Measurements from ENCODE around the gene BCKDK. TPM values are rescaled to one million over a fixed set of nuclear protein-coding genes. Genes with fewer than 3 reads are reported as not detected.
"Not testable (repeated sequence)": the region's sequence is repeated elsewhere in the genome, so short reads cannot be mapped to it uniquely, and the experiment has no call there.

Gene BCKDK
- polyA plus RNA-seq, 1 donor = 25.2 TPM

DNA sequence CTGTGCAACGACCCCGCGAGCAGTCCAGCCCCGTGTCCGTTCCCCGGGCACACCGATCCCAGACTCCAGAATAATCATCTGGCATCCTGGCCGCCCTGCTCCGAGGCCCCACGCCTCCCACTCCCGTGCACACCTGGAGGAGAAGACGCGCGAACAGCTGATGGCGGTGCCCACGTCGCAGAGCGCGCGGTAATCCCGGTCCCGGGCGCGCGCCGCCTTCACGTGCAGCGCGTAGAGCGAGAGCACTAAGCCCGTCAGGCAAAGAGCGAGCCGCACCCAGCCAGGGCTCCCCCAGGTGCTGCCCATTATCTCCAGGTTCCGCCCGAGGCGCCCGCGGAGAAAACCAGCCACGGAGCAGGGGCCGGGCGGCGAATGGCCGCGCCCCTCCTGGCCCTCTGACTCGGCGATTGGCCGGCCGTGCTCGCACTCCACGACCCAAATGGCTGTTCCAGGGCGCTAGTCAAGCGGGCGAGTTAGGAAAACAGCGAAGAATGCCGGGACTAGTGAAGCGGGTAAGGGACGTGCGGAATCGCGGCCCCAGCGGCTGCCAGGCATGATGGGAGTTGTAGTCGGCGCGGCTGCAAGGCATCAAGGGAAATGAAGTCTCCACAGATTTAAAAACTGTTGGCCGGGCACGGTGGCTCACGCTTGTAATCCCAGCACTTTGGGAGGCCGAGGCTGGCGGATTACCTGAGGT, 13.6 kb upstream of the BCKDK start, which contains the start of gene VKORC1:
Gene VKORC1, minus strand, starts transcription at position 374 of the 697 bp plus-strand sequence. Its CDS starts 68 bp downstream, at position 306.
- peak; percentile 88 for DNase-seq (ENCODE audit: low read depth)

DNA sequence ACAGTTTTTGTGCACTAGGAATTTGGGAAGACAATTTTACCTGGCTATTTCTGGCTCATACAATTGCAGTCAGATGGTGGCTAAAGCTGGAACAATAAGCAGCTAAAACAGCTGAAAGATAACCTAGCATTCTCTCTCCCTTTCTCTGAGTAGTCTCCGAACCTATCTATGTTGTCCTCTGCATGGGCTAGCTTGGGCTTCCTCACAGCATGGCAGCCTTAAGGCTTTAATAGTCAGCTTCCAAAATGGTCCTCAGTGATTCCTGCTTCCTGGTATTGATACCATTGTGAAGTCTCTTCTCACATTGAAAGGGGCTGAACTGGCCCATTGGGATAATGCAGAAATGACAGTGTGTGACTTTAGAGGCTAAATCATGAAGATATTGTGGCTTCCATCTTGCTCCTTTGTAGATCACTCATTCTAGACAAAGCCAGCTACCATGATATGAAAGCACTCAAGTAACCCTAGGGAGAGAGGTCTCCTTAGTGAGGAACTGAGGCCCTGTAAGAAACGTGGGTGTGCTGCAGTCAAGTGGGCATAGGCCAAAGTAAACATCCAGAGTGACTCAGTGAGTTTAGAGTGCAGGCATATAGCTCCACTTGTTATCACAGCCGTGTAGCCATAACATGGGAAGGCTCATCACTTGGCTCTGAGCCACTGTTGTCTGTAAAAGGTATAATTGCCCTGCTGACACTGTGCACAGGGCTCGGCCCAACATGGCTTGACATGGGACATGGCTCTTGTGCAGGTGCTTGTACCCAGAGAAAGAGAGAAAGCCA, 8.1 kb upstream of the BCKDK start:
- DNase-seq (ENCODE audit: low read depth) = no peak

DNA sequence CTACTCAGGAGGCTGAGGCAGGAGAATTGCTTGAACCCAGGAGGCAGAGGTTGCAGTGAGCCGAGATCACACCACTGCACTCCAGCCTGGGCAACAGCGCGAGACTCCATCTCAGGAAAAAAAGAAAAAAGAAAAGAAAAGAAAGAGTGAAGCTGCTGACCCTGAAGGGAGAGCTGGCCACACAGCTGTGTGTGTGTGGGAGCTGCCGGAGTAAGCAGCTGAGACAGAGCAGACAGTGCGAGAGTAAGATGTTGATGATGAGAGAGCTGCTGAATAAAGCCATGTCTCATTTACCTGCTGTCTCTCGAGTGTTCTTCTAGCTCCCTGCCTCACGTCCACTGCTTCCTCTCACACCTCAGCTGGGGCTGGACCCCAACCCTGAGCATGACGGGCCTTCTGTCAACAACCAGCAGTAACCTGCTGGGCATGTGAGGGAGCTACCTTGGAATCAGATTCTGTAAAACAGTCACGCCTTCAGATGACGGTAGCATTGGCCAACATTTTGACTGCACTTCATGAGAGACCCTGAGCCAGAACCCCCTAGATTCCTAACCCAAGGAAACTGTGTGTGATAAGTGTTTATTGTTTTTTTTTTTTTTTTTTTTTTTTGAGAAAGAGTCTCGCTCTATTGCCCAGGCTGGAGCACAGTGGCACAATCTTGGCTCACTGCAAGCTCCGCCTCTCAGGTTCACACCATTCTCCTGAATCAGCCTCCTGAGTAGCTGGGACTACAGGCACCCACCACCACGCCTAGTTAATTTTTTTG, 7.1 kb upstream of the BCKDK start:
- not testable (repeated sequence) for DNase-seq (ENCODE audit: low read depth)

DNA sequence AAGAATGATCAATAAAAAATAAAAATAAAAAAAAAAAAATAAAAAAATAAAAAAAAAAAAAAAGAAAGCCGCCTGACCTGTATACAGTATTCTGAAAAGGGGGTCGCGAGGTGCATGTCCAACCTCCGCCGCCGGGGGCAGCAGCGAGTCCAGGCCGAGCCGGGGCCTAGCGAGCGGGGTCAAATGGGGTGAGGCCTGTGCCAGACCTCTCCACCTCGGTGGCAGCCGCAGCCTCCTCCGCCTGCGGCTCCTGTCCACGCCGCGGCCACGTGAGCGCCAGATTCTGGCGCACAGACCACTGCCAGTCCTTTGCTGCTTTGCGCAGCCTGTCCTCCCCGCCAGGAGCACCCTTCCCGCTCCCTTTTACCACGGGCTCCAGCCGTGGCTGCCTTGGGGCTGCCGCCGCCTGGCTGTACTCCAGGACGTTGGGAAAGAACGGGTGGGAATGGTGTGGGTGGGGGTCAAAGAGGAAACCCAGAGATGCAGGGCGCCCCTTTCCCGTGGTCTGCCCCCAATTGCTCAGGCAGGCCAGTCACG, 2.4 kb upstream of the BCKDK start:
- no peak for DNase-seq (ENCODE audit: low read depth)

DNA sequence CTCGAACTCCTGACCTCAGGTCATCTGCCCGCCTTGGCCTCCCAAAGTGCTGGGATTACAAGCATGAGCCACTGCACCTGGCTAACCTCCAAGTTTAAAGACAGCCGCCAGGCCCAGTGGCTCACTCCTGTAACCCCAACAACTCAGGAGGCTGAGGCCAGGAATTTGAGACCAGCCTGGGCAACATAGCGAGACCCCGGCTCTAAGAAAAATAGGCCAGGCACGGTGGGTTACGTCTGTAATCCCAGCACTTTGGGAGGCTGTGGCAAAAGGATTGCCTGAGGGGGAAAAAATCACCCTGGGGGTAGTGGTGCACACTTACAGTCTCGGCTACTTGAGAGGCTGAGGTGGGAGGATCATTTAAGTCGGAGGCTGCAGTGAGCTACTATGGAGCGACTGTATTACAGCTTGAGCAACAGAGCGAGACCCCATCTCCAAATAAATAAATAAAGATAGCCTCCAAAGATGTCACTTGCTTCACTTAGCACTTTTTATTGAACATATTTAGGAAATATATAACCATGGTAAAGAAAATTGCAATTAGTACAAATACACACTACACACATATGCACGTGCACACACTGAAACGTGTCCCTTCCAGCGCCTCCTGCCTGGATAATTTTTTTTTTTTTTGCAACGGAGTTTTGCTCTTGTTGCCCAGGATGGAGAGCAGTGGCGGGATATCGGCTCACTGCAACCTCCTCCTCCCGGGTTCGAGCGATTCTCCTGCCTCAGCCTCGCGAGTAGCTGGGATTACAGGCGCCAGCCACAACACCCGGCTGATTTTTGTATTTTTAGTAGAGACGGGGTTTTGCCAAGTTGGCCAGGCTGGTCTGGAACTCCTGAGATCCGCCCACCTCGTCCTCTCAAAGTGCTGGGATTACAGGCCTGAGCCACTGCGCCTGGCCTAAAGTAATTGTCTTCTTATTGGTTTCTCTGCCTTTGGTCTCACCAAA, 1.4 kb upstream of the BCKDK start:
- no peak for DNase-seq (ENCODE audit: low read depth)

DNA sequence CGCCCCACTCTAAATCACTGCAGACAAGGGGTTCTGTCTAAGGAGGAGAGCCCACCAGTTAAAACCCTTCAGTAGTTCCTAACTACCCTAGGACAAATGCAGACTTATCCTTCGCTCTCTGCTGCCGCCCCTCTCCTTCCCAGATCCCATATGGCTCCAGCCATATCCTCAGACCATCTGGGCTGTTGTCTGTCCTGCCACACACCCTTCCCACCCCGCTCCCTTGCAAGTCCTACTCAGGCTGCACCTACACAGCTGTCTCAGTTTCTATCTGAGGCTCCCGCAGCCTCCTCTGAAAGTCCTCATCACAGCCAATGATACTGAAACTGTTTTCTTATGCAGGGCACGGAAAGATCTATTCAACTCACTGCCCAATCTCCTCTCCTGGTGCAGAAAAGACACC, 720 bp upstream of the BCKDK start:
- DNase-seq (ENCODE audit: low read depth) = no peak

DNA sequence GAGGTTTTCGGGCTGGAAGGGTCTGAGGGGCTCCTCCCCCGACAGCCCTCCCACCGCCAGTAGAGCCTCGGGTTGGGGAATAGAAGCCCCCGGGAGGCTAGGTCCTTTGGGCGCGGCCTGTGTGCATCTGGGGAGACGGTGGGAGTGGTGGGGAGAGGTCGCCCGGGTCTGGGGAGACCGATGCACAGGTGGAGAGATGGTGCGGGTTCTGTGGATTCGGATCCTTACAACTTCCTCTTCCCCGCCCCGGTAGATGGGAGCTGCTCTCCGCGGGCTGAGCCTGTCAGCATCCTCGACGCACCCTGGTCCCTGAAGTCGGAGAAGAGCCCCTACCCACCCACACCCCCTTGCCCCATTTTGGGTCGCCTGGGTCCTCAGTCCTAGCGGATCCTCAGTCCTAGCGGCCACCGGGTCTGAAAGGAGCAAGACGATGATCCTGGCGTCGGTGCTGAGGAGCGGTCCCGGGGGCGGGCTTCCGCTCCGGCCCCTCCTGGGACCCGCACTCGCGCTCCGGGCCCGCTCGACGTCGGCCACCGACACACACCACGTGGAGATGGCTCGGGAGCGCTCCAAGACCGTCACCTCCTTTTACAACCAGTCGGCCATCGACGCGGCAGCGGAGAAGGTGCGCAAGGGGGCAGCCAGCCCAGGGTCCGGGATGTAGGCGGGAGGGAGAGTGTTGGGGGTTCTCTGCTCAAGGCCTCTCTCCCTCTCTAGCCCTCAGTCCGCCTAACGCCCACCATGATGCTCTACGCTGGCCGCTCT, 790 bp downstream of the BCKDK start:
- no peak for DNase-seq (ENCODE audit: low read depth)

DNA sequence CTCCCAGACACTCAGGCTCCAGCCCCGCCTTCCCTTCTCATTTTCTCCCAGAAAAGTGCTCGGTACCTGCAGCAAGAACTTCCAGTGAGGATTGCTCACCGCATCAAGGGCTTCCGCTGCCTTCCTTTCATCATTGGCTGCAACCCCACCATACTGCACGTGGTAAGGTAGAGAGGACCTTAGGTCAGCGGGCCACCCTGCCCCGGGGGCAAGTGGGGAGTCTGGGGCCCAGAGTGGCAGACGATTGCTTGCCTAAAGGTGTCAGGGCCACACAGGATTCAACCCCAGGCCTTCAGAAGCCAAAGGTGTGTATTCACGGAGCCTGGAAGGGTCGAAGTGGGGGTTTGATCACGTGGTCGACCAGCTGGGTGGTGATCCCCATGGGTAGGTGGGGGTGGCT, 1.4 kb downstream of the BCKDK start:
- DNase-seq (ENCODE audit: low read depth) = no peak

DNA sequence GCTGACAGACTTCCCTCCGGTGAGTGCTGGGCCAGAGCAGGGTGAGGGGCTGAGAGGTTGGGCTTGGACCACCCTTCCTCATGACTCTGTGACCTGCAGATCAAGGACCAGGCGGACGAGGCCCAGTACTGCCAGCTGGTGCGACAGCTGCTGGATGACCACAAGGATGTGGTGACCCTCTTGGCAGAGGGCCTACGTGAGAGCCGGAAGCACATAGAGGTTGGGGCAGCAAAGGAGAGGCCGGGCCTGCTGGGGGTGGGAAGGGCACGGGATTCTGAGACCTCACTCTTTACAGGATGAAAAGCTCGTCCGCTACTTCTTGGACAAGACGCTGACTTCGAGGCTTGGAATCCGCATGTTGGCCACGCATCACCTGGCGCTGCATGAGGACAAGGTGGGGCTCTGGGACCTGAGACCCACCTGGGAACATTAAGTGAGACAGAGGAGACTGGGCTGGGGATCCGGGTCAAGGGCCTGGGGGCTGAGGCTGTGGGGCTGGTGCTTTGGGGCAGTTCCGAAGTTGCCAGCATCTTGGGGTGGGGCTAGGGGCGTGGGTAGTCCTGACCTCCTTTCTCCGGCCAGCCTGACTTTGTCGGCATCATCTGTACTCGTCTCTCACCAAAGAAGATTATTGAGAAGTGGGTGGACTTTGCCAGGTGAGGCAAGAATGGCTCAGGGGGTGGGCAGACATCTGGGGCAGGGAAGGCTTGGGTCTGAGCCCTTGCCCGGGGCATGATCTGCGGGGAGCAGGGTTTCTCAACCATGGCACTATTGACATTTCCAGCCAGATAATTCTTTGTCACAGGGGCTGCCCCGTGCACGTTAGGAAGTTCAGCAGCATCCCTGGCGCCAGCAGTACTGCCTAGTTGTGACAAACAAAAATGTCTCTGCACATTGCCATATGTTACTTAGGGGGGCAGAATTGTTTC, 2.2 kb downstream of the BCKDK start:
- DNase-seq (ENCODE audit: low read depth) = no peak

DNA sequence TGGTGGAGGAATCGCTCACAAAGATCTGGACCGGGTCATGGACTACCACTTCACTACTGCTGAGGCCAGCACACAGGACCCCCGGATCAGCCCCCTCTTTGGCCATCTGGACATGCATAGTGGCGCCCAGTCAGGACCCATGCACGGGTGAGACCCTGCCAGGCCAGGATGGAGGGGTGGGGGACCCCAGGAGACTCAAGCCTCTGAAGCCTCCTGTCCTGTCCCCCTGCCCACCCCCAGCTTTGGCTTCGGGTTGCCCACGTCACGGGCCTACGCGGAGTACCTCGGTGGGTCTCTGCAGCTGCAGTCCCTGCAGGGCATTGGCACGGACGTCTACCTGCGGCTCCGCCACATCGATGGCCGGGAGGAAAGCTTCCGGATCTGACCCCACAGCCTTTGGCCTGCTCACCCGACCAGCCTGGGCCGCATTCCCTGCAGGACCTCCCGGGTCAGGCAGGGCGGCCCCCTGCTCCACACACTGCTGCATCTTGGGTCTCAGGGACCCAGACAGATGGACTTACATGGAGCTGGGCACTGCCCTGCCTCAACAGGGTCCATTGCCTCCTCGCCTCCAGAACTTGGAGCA, 3.8 kb downstream of the BCKDK start:
- DNase-seq (ENCODE audit: low read depth) = no peak

DNA sequence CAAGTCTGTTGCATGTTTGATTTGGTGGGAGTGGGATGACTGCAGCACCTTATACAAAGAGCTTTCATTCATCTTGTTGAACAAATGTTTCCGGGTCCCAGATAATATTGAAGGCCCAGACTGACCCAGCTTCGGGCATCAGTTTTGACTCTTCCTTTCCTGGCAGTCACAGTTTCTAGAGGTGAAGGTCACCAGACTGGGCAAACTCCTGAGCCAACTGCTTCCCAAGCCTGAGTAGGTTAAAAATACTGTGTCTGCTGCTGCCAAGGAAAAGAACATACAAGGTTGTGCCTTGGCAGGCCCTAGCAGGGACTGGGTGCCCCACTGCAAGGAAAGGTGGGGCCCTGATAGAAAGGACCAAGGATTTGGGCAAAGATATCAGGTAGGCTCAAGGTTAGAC, 4.5 kb downstream of the BCKDK start:
- no peak for DNase-seq (ENCODE audit: low read depth)

DNA sequence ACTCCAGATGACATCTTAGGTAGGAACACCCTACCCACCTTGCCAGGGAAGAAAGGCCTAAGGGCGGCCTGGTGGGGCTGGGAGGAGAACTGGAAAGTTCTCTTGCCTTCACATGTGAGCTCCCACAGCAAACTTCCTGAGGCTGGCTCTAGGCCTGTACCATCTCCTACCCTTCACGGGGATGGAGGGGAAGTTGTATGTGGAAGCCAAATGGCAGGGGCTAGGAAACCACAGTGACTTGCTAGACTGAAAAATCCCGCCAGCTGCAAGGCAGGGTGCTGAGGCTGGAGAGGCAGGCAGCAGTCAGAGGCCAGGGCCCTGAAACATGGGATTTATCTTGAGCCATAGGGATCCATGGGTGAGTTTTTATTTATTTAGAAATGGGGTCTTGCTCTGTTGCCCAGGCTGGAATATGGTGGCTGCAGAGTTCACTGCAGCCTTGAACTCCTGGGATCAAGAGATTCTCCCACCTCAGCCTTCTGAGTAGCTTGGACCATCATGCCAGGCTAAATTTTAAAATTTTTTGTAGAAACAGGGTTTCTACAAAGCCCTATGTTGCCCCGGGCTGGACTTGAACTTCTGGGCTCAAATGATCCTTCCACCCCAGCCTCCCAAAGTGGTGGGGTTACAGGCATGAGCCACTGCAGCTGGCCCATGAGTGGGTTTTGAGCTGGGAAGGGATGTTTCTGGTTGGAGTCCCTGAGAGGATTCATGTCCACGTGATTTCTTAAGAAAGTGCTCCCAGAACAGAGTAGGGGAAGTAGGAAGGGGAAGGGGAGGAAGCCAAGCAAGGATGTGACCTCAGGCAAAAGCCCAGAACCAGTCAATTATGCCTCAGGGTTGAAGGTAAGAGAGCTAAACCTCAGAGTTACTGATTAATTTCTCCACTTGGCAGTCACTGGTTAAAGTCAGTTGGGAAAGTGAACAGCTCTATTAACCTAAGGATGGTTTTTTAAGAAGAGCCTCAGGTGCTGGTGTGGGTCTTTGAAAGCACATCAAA, 5.2 kb downstream of the BCKDK start:
- no peak for DNase-seq (ENCODE audit: low read depth)

DNA sequence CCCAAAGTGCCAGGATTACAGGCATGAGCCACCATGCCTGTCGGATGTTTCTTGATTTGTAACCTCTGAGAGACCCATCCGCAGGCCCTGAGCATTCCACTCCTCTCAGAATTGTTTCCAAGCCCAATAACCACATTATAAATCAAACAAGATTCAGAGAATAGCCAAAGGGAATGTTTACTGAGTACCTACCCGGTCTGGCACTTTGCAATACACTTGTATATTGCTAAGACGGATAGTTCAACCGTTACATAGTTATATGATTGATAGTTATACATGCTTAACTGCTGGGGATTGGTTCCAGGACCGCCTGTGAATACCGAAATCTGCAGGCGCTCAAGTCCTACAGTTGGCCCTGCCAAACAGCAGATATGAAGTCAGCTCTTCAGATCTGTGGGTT, 6.3 kb downstream of the BCKDK start:
- no peak for DNase-seq (ENCODE audit: low read depth)

DNA sequence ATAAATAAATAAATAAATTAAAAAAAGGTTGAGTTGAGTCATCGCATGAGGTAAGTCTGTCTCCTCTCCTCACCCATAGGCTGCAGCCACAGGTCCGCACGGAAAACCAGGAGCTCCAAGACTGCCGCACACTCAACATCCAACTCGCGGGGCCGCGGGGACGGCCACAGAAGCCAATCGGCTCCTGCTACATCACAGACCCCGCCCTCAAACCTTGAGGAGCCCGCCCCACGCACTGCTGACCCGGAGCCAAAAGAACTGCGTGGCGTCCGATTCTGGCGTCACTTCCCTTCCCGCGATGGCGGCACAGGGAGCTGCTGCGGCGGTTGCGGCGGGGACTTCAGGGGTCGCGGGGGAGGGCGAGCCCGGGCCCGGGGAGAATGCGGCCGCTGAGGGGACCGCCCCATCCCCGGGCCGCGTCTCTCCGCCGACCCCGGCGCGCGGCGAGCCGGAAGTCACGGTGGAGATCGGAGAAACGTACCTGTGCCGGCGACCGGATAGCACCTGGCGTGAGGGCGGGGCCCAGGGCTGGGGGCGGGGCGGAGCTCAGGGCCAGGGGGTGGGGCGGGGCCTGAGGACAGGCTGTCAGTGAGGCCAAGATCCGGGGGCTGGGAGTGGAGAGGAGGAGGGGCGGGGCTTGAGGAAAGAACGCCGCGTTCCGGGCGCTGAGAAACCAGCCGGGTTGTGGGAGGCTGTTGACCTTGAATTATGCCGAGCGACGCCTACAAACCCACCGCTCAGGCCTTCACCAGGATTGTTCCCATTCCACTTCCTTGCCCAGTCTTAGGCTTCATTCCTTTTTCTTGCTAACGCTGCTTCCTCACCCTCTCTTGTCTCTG, 9.4 kb downstream of the BCKDK start, which contains the start of gene KAT8:
Gene KAT8, plus strand, starts transcription at position 281 of the 839 bp plus-strand sequence. Its CDS starts 18 bp downstream, at position 299.
- peak; percentile 90 for DNase-seq (ENCODE audit: low read depth)

DNA sequence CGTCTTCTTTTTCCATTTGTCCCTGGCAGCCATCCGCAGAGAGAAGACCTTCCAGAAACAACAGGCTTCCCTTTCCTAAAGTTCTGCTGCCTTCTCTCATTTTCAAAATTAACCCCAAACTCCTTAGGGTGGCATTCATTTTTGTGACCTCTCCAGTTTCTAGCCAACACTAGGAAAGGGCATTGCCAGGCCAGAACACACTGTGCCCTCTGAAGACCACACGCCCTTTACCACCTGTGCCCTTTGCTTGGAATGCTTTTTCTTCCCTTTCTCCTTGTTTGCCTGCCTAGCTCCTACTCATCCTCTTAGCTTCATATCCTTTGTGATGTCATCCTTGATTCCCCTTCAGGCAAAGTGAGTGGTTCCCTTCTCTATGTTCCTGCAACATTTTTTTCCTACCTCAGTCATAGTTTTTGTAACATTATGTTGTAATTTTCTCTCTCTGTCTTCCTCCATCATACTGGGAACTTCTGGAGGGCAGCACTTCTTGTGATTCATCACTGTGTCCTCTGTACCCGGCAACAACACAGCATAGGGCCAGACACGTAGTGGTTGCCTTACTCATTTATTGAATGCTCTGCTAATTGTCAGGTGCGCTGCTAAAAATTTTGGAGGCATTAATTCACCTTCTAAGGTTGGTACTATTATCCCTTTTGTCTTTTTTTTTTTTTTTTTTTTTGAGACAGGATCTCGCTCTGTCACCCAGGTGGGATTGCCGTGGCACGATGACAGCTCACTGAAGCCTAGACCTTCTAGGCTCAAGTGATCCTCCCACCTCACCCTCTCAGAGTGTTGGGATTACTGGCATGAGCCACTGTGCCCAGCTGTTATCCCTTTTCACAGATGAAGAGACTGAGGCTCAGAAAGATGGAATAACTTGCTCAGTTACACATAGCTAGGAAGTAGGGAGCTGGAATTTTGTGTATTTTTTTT, 10.3 kb downstream of the BCKDK start:
- DNase-seq (ENCODE audit: low read depth) = no peak

Measured in forelimb muscle (tissue), 1 donor.